Stimulated activated CD8-positive, alpha-beta memory T cell treated with anti-CD3 and anti-CD28 coated beads, Interleukin-7, amount 100 ng/mL, for 48 hours (primary cell): Measurements from ENCODE around the gene KDM3B.
"Not testable (repeated sequence)": the region's sequence is repeated elsewhere in the genome, so short reads cannot be mapped to it uniquely, and the experiment has no call there.

Experiments
- DNase-seq, 2 donors: peaks; one replicate each; pipeline ENCODE4 v3.0.0-alpha.2; 2020; ENCODE audit warnings: low read depth in 1 of 2; ENCODE audit errors: extremely low read depth in 1 of 2

Gene KDM3B

GRCh38 chr5:138385660-138386059 is 33.2 kb downstream of the KDM3B start:
- no peak for DNase-seq

- DNase-seq, result no peak
Measured at GRCh38 chr5:138386290-138386689, 33.8 kb downstream of the KDM3B start.

GRCh38 chr5:138389332-138389731 is 36.8 kb downstream of the KDM3B start:
- no peak for DNase-seq

- DNase-seq, result not testable (repeated sequence)
Measured at GRCh38 chr5:138389911-138390310, 37.4 kb downstream of the KDM3B start.

GRCh38 chr5:138391859-138392386 is 39.4 kb downstream of the KDM3B start:
- no peak for DNase-seq

GRCh38 chr5:138402640-138403039 is 50.2 kb downstream of the KDM3B start:
- DNase-seq, result no peak

GRCh38 chr5:138408023-138408422 is 55.5 kb downstream of the KDM3B start:
- DNase-seq, result no peak

- not testable (repeated sequence) for DNase-seq
Measured at GRCh38 chr5:138410996-138411640, 58.6 kb downstream of the KDM3B start.

GRCh38 chr5:138418444-138418843 is 66.0 kb downstream of the KDM3B start:
- DNase-seq, result no peak

- DNase-seq, result no peak
Measured at GRCh38 chr5:138425079-138425478, 72.6 kb downstream of the KDM3B start.

GRCh38 chr5:138435943-138436342 is 83.5 kb downstream of the KDM3B start:
- no peak for DNase-seq

- no peak for DNase-seq
Measured at GRCh38 chr5:138438003-138438723, 85.7 kb downstream of the KDM3B start.

GRCh38 chr5:138438724-138439476 is 86.4 kb downstream of the KDM3B start, which contains the start of gene REEP2:
TSS of gene REEP2 (plus strand) at chr5:138439057. CDS start at chr5:138439209, 152 bp downstream.
- peak; percentile 41 to 43 for DNase-seq

- DNase-seq, result no peak
Measured at GRCh38 chr5:138439477-138440158, 87.1 kb downstream of the KDM3B start.

- no peak for DNase-seq
Measured at GRCh38 chr5:138440159-138441073, 87.9 kb downstream of the KDM3B start.

- no peak for DNase-seq
Measured at GRCh38 chr5:138441221-138441620, 88.7 kb downstream of the KDM3B start.

GRCh38 chr5:138444078-138444773 is 91.7 kb downstream of the KDM3B start:
- no peak for DNase-seq

GRCh38 chr5:138444774-138445546 is 92.5 kb downstream of the KDM3B start:
- no peak for DNase-seq
